ENCODE data around the gene WWP2.

The WWP2 gene

DNA sequence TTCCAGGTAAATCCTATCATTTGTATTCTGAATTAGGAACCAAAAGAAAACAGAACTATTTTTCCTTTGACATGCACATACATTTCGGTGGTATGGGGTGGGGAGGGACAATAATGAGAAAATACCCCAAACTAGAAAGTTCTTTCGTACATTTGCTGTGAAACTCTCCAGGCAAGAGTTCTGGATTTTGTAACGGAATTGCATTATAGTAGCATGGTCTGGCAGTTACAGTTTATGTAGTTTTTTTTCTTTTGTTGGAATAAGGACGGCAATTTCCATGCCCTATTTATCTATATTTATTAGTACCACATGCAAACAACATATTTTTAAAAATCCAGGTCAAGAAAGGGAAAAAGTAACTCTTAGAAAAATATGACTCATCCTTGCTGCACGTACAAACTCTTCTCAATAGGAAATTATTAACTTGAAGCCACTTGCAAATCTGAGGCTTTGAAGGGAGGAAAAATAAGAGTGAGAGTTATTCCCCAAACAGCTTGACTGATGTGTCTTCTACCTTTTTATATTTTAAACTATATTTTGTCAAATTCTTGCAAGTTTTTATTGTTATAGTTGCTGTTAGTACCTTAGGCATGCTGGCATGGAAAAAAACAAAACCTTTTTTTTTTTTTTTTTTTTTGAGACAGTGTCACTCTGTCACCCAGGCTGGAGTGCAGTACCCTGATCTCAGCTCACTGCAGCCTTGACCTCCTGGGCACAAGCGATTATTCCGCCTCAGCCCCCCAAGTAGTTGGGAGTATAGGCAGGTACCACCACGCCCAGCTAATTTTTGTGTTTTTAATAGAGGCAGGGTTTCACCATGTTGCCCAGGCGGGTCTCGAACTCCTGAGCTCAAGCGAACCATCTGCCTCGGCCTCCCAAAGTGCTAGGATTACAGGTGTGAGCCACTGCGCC is 69.3 kb downstream of the WWP2 start:
- TF ChIP-seq, protein P1, sequence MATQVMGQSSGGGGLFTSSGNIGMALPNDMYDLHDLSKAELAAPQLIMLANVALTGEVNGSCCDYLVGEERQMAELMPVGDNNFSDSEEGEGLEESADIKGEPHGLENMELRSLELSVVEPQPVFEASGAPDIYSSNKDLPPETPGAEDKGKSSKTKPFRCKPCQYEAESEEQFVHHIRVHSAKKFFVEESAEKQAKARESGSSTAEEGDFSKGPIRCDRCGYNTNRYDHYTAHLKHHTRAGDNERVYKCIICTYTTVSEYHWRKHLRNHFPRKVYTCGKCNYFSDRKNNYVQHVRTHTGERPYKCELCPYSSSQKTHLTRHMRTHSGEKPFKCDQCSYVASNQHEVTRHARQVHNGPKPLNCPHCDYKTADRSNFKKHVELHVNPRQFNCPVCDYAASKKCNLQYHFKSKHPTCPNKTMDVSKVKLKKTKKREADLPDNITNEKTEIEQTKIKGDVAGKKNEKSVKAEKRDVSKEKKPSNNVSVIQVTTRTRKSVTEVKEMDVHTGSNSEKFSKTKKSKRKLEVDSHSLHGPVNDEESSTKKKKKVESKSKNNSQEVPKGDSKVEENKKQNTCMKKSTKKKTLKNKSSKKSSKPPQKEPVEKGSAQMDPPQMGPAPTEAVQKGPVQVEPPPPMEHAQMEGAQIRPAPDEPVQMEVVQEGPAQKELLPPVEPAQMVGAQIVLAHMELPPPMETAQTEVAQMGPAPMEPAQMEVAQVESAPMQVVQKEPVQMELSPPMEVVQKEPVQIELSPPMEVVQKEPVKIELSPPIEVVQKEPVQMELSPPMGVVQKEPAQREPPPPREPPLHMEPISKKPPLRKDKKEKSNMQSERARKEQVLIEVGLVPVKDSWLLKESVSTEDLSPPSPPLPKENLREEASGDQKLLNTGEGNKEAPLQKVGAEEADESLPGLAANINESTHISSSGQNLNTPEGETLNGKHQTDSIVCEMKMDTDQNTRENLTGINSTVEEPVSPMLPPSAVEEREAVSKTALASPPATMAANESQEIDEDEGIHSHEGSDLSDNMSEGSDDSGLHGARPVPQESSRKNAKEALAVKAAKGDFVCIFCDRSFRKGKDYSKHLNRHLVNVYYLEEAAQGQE (IDR thresholded peaks at IDR 0.05; ENCODE audit: insufficient read depth in 1 of 2, low read depth in 2 of 2, low read length in 2 of 2) = no peak
- TF ChIP-seq FOXP2 (optimal IDR thresholded peaks at IDR 0.05; ENCODE audit: borderline replicate concordance, extremely low read depth, extremely low read length, insufficient read depth) (no peak), TAF1 (IDR thresholded peaks at IDR 0.05; ENCODE audit: borderline replicate concordance, insufficient read depth, low read length) (no peak), SIN3A (IDR thresholded peaks at IDR 0.05; ENCODE audit: borderline replicate concordance, insufficient read depth, low read length) (no peak), POLR2AphosphoS5 (IDR thresholded peaks at IDR 0.05; ENCODE audit: low read depth, low read length) (no peak)

DNA sequence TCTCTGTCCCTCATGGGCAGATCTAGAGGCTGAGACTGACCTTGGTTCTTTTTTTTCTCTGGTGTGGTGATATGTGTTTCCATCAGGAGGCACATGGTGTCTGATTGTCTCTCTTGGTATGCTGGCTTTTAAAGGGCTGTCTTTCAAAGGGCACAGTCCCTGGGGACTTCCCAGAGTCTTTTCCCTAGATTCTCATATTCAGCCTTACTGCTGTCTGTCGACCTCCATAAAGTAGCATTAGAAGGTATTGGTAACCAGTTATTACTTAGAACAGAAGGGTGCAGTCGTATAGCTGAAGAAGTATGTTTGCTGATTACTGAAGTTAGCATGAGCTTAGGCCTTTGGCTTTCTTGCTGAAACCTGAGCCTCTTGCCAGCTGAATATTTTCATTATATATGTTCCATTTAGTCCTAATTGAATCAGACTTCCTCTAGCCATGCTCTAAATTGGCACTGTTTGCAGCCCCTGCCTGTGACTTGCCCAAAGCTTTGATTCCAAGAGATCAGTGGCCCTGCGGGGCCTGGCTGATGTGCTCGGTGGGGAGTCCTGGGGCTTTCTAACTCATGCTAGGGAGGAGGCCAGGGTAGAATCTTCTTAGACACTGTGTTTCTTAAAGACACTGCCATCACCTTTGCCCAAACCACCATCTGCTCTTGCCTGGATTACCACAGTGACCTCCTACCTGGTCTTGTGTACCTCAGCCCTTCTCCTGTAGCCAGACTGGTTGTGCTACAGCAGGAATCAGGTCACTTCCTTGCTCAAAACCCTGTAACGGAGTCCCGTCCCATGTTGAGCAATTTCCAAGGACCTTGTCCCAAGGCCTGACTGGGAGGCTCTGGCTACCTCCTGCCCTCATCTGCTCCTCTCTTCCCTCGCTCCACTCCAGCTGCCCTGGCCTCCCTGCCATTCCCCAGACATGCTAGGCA is 71.5 kb downstream of the WWP2 start:
- TF ChIP-seq POLR2AphosphoS5 (IDR thresholded peaks at IDR 0.05; ENCODE audit: low read depth, low read length) (no peak), SIN3A (IDR thresholded peaks at IDR 0.05; ENCODE audit: borderline replicate concordance, insufficient read depth, low read length) (no peak), TAF1 (IDR thresholded peaks at IDR 0.05; ENCODE audit: borderline replicate concordance, insufficient read depth, low read length) (no peak), FOXP2 (optimal IDR thresholded peaks at IDR 0.05; ENCODE audit: borderline replicate concordance, extremely low read depth, extremely low read length, insufficient read depth) (no peak)
- TF ChIP-seq, protein P1 (IDR thresholded peaks at IDR 0.05; ENCODE audit: insufficient read depth in 1 of 2, low read depth in 2 of 2, low read length in 2 of 2) = no peak

DNA sequence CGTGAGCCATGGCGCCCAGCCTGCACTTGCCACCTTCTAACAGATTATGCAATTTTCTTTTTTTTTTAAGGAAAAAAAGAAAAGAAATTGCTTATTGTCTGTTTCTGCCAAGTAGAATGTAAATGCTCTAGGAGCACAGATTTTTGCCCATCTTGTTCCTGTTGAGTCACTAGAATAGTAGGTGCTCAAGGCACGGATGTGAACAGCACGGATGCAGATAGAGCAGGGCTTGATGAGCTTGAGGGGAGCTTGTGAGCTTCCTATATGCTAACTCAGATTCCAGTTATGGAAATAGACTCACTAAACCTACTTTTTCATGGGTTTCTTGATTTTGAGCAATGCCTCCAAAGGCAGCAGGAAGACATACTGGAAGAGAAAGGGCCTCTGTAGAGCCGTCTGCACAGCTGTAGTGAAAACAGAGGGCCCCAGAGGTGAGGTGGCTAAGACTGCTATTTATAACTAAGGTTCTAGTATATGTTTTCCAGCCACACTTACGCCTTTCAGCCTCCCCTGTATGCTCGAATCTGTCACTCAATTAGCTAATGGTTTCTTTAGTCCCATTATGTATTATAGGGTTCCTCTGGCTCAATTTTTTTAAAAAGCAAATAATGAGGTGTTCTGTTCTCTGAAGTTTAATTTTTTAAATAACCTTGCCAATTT is 72.8 kb downstream of the WWP2 start:
- TF ChIP-seq TAF1 (IDR thresholded peaks at IDR 0.05; ENCODE audit: borderline replicate concordance, insufficient read depth, low read length) (no peak), SIN3A (IDR thresholded peaks at IDR 0.05; ENCODE audit: borderline replicate concordance, insufficient read depth, low read length) (no peak)

DNA sequence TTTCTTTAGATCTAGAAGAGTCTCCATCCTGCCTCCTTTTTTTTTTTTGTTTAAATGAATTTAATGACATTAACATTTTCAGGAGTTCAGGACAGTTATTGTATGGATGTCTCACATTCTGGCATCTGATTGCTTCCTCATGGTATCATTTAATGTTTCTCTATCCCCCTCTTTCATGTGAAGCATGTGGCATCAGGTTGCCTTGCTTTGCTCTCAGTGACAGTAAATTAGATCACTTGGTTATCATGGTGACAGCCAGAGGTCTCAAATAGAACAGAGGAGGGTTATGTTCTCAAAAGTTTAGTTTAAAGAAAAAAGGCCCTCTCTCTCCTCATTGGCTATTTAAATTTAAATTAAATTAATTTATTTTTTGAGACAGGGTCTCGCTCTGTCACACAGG is 74.1 kb downstream of the WWP2 start:
- TF ChIP-seq TAF1 (IDR thresholded peaks at IDR 0.05; ENCODE audit: borderline replicate concordance, insufficient read depth, low read length) = no peak
- TF ChIP-seq, protein P1 (IDR thresholded peaks at IDR 0.05; ENCODE audit: insufficient read depth in 1 of 2, low read depth in 2 of 2, low read length in 2 of 2) = no peak

DNA sequence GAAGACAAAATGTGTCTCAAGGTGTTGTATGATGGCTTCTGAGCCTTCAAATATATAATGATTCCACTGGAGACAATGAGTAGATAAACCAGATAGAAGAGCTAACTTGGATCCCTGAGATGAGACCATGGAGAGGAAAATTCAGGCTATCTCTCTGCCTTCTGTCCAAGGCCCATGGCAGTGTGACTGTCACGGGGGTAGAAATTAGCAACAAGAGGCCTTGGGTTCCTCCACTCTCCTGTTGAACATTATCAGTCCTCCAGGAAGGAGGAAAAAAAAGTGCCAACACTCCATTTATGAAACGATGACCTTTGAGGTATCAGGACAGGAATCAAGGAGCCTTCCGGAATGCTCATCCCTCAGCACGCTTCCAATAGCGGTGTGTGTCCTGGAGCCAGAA is 75.2 kb downstream of the WWP2 start:
- TF ChIP-seq FOXP2 (optimal IDR thresholded peaks at IDR 0.05; ENCODE audit: borderline replicate concordance, extremely low read depth, extremely low read length, insufficient read depth) = no peak
- TF ChIP-seq, protein P1 (IDR thresholded peaks at IDR 0.05; ENCODE audit: insufficient read depth in 1 of 2, low read depth in 2 of 2, low read length in 2 of 2) = no peak
- TF ChIP-seq TAF1 (IDR thresholded peaks at IDR 0.05; ENCODE audit: borderline replicate concordance, insufficient read depth, low read length) = no peak
- TF ChIP-seq SIN3A (IDR thresholded peaks at IDR 0.05; ENCODE audit: borderline replicate concordance, insufficient read depth, low read length) = no peak
- TF ChIP-seq POLR2AphosphoS5 (IDR thresholded peaks at IDR 0.05; ENCODE audit: low read depth, low read length) = no peak

All from PFSK-1 (cell line).